ENCODE measurements around the gene RTL1.

The RTL1 gene

GRCh38 chr14:100904307-100905087 lies 975 bp upstream of the RTL1 start:
- no peak for DNase-seq (ENCODE audit: low spot score)
- H3K27ac ChIP-seq: no peak overlapping the region
- POLR2A ChIA-PET (ENCODE audit: low non-redundant PET): no interaction called here
- no peak for TF ChIP-seq CTCF (conservative IDR thresholded peaks at IDR 0.05; ENCODE audit: low read depth)
- CTCF ChIA-PET: no interaction called here

- ChIA-PET CTCF (no interaction called here), POLR2A (ENCODE audit: low non-redundant PET) (interaction anchor here (0.6 kb wide), 1 partner anchor 485 kb away, joined by 4 read pairs; no protein-coding TSS in a partner anchor)
- TF ChIP-seq CTCF (conservative IDR thresholded peaks at IDR 0.05; ENCODE audit: low read depth): no peak
Observed at GRCh38 chr14:100903134-100903468, 421 bp downstream of the RTL1 start.

GRCh38 chr14:100902295-100903133 lies 1.0 kb downstream of the RTL1 start:
- TF ChIP-seq CTCF (conservative IDR thresholded peaks at IDR 0.05; ENCODE audit: low read depth): no peak
- CTCF ChIA-PET: no interaction called here
- no peak overlapping the region for H3K27ac ChIP-seq
- DNase-seq (ENCODE audit: low spot score): no peak
- POLR2A ChIA-PET (ENCODE audit: low non-redundant PET): interaction anchor here (0.6 kb wide), 1 partner anchor 485 kb away, joined by 4 read pairs; no protein-coding TSS in a partner anchor

More at GRCh38 chr14:100903134-100903468, 421 bp downstream of the RTL1 start:
- no peak overlapping the region for H3K27ac ChIP-seq
- DNase-seq (ENCODE audit: low spot score): no peak

- H3K27ac ChIP-seq: no peak overlapping the region
- no peak for DNase-seq (ENCODE audit: low spot score)
- TF ChIP-seq CTCF (conservative IDR thresholded peaks at IDR 0.05; ENCODE audit: low read depth): no peak
- ChIA-PET POLR2A (ENCODE audit: low non-redundant PET) (interaction anchor here (0.5 kb wide), 1 partner anchor 462 kb away, joined by 4 read pairs; no protein-coding TSS in a partner anchor), CTCF (interaction anchor here (0.6 to 0.8 kb wide), 3 partner anchors 36 to 615 kb away, joined by 3 to 6 read pairs (median 5); no protein-coding TSS in a partner anchor)
Observed at GRCh38 chr14:100901391-100902183, 1.9 kb downstream of the RTL1 start.

GRCh38 chr14:100900837-100901390 lies 2.6 kb downstream of the RTL1 start:
- POLR2A ChIA-PET (ENCODE audit: low non-redundant PET): interaction anchor here (0.5 kb wide), 1 partner anchor 461 kb away, joined by 4 read pairs; no protein-coding TSS in a partner anchor

More at GRCh38 chr14:100900837-100901390, 2.6 kb downstream of the RTL1 start:
- CTCF ChIA-PET: interaction anchor here (0.6 to 0.8 kb wide), 3 partner anchors 35 to 614 kb away, joined by 3 to 6 read pairs (median 5); no protein-coding TSS in a partner anchor
- no peak overlapping the region for H3K27ac ChIP-seq
- DNase-seq (ENCODE audit: low spot score): no peak
- TF ChIP-seq CTCF (conservative IDR thresholded peaks at IDR 0.05; ENCODE audit: low read depth): peak; percentile 35
